Renal pelvis (tissue), 4 donors: ENCODE measurements around the gene PON2. TPM values are rescaled to one million over a fixed set of nuclear protein-coding genes. Genes with fewer than 3 reads are reported as not detected.
"Not testable (repeated sequence)": the region's sequence is repeated elsewhere in the genome, so short reads cannot be mapped to it uniquely, and the experiment has no call there.

Experiments used
- DNase-seq: peaks from one replicate; pipeline ENCODE4 v3.0.0-alpha.2; 2013
- polyA plus RNA-seq, 3 donors: library from polyadenylated mRNA; unstranded; fragments of 120-200 nt; gene quantifications; one replicate each; pipeline ENCODE4 v1.2.1, GENCODE V29; 2013; ENCODE audit not compliant: insufficient read length in 3 of 3

Gene PON2
- polyA plus RNA-seq, 3 donors: 145 to 249 (median 204) TPM

DNA sequence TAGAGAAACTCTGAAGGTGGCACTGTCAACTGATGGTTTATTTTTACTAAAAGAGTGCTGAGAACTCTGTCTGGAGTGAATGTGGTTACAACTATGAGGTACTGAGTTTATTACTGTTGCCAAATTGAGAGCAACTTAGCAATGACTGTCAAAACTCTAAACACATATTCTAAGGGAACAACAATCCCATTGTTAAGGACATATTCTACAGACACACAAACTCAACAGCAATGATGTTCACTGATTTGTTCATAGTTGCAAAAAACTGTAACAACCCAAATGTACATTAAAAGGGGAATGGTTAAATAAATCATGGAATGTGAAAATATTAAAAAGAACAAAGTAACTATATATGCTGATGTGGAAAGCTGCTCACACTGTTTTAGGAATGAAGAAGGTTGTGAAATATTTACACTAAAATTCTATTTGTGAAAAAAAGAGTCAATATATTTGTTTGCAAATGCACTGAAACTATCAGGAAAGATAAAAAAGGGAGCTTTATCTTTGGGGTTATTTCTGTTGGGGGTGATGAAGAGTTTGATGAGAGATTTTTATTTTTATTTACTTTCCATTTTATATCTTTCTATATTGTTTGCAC lies 12.9 kb downstream of the PON2 start:
- DNase-seq: no peak

- peak; percentile 78 for DNase-seq
Measured at GRCh38 chr7:95421000-95421846, 13.6 kb downstream of the PON2 start.

- DNase-seq: no peak
Measured at GRCh38 chr7:95412075-95412474, 22.8 kb downstream of the PON2 start.

- no peak for DNase-seq
Measured at GRCh38 chr7:95411666-95412065, 23.2 kb downstream of the PON2 start.

- no peak for DNase-seq
Measured at GRCh38 chr7:95411036-95411435, 23.8 kb downstream of the PON2 start.

- DNase-seq: no peak
Measured at GRCh38 chr7:95407751-95408150, 27.1 kb downstream of the PON2 start.

GRCh38 chr7:95405800-95406199 lies 29.0 kb downstream of the PON2 start:
- DNase-seq: no peak

DNA sequence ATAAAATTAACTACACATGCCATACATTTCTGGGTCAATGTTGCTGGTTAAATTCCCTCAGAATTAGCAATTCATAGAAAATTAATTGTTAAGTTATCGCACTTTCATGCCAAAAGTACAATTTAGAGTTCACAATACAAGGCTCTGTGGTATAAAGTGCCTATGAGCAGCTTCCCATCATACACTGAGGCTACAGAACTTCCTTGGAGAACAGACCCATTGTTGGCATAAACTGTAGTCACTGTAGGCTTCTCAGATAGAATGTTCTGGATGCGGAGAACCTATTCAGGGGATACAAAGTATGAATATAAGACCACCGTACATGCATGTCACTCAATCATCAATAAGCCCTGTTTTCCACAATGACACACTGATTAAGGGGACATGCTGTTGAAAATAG lies 29.6 kb downstream of the PON2 start:
- DNase-seq: no peak

GRCh38 chr7:95404316-95404865 lies 30.4 kb downstream of the PON2 start:
- no peak for DNase-seq

GRCh38 chr7:95398155-95398940 lies 36.5 kb downstream of the PON2 start:
- peak; percentile 21 for DNase-seq

DNA sequence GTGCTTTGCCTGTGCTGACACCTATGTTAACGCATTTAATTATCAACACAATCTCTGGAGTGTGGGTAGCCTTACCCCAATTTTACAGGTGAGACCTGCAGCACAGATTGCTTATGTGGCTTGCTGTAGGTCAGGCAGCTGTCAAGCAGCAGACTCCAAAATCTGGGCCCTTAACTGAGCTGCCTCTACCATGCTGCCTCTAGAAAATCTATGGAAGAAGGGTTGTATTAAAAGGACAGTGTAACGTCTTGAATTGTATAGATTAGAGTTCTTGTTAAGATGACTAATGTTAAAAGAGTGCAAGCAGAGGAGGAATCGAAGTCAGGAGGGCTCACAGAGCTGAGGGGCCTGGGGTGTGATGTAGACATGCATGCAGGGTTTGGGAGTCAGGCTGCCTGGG lies 37.4 kb downstream of the PON2 start:
- DNase-seq: no peak

DNA sequence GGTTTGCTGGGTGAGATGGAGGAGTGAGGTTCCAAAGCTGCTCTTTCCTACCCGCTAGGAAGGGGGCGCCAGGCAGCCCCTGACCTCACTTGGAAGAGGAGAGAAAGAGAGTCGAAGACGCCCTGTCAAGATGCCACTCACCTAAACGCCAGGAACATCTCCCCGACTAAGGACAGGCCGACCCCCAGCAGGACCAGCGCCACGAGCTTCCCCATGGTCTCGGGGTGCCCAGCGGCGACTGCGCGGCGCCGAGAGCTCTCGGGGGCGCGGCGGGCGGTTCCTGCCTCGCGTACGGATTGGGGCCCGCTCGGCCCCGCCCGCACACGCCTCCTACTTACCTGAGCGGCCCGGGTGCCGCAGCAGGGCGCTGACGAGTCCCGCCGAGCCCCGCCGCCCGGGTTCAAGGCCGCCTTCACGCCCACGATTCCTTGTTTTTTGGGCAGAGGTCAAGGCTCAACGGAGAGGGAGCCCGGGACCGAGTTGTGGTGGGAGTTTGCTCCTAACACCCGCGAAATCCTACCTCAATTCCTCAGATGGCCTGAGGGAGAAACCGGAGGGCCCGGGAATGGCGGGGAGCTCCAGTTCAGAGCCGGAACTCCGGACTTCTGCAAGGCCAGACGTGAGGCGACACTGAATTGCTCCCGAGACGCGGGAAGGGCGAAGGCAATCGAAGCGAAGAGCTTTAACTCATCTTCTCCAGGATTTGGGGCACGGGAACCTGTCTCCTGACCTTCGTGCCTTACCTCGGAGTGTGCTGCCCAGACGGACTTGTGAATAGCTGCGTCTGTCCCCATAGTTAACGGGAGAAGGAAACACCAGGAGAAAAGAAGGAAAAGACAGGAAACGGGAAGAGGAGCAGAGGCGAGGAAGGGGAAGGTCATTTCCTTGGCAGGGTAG lies 38.4 kb downstream of the PON2 start, which contains the start of gene PON3:
TSS of gene PON3 (minus strand) at position 240 of the 897 bp plus-strand sequence. CDS start at position 215, 25 bp downstream.
- DNase-seq: no peak

DNA sequence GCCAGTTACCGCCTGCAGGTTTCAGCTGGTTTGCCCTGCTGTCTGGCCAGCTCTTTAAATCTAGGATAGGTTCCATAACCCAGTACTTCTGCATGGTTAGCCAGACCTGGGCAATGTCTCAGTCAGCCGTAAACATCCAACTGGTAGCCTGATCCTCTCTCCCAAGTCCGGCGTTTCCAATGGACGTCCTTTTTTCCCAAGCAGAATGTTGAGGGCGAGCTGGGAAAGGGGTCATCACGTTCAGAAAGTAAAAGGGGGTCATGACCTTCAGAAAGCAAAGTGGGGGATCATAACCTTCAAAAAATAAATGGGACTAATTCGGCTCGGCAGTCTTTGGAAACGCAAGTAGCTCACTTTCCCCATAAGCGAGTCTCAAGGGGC lies 39.1 kb downstream of the PON2 start:
- DNase-seq: no peak

DNA sequence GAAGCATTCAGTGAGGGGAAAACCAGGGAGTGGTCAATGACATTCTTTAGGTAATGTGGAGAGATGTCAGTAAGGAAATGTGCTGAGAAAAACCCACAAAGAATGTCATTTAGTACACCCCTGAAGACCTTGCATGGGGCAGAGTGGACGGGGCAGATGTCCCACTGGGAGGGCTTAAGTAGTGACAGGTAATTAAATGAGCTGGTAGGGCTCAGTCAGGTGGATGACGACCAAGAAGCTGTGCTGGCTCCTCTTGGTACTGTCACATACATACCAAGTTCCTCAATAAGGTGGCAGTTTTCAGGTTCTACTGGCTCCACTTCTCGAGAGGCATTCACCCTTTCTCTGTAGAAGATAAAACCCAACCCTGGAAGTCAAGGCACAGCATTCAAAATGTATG lies 40.5 kb downstream of the PON2 start:
- no peak for DNase-seq

- no peak for DNase-seq
Measured at GRCh38 chr7:95391761-95392160, 43.1 kb downstream of the PON2 start.

- DNase-seq: no peak
Measured at GRCh38 chr7:95389516-95389915, 45.3 kb downstream of the PON2 start.

- not testable (repeated sequence) for DNase-seq
Measured at GRCh38 chr7:95379457-95379856, 55.4 kb downstream of the PON2 start.

GRCh38 chr7:95376632-95377400 lies 58.0 kb downstream of the PON2 start:
- DNase-seq: no peak

DNA sequence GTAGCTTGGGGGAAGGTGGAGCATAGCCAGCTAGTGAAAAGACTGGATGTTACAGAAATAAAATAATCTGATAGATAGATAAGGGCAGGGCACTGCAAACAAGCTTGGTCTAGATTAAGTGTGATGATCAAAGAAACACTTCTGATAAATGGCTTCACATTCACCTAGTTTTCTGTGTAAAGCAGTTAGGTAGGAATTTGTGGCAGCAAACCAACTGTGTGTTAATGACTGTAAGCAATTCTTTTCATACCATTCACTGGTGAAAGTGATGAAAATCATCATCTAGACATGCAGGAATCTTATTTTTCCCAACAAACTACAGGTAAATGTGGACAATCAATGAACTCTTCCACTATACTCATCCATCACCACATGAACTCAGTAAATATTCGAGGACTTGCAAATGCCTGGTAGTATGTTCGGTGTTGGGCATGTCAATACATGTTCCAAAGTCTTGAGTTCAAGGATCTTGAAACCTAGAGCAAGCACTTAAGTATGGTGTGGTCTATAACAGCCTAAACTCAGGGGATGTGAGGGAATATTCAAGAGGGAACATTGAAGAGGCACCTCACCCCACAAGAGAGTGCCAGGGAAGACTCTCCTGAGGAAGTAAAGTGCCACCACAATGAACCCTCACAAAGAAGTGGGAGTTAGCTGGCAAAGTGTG lies 59.1 kb downstream of the PON2 start:
- no peak for DNase-seq

GRCh38 chr7:95373323-95373722 lies 61.5 kb downstream of the PON2 start:
- DNase-seq: no peak
